GM10248 (cell line): ENCODE measurements around the gene RAD23B.

ENCODE experiments used
- CTCF ChIA-PET: fragments of 300-600 bp; sonication (Branson Sonifier 250); formaldehyde crosslinking; extraction: SDS; loops from one replicate; lab custom pipeline; 2021; ENCODE audit warnings: antibody characterized with exemption; lab: Yijun Ruan, JAX
- POLR2A ChIA-PET: fragments of 350-650 bp; sonication (Branson Sonifier 250); formaldehyde crosslinking; extraction: SDS; loops from one replicate; lab custom pipeline; 2020; ENCODE audit warnings: antibody characterized with exemption; lab: Yijun Ruan, JAX
- DNase-seq: peaks from one replicate; pipeline ENCODE4 v3.0.0; 2012; ENCODE audit errors: extremely low spot score
- CTCF ChIP-seq: IDR thresholded peaks from 2 replicates; pipeline ENCODE4 v1.5.1; 2012; ENCODE audit warnings: mild to moderate bottlenecking, low read depth; ENCODE audit errors: extremely low read depth, missing control alignments, control extremely low read depth

The RAD23B gene

GRCh38 chr9:107282759-107283622 is at the start of gene RAD23B:
TSS of gene RAD23B (plus strand) at chr9:107283279. CDS start at chr9:107283630, 351 bp downstream.
- CTCF ChIA-PET: interaction anchor here (1.0 to 1.7 kb wide), 8 partner anchors 9 to 58 kb away, joined by 3 to 11 read pairs (median 4); no protein-coding TSS in a partner anchor
- POLR2A ChIA-PET: interaction anchor here (0.8 to 1.2 kb wide), 2 partner anchors 22 to 530 kb away, joined by 3 read pairs; no protein-coding TSS in a partner anchor
- no peak for TF ChIP-seq CTCF
- peak; percentile 97 for DNase-seq

- DNase-seq: no peak
- ChIA-PET POLR2A (no interaction called here), CTCF (interaction anchor here (0.7 to 2.9 kb wide), 5 partner anchors 9 to 106 kb away, joined by 3 to 15 read pairs (median 3); no protein-coding TSS in a partner anchor)
- no peak for TF ChIP-seq CTCF
Measured at GRCh38 chr9:107235765-107236442, 47.2 kb upstream of the RAD23B start.

GRCh38 chr9:107237873-107238272 is 45.2 kb upstream of the RAD23B start:
- no peak for DNase-seq
- CTCF ChIA-PET: interaction anchor here (1.4 kb wide), 1 partner anchor 104 kb away, joined by 6 read pairs; no protein-coding TSS in a partner anchor
- POLR2A ChIA-PET: no interaction called here
- no peak for TF ChIP-seq CTCF

- no peak for DNase-seq
- CTCF ChIA-PET: interaction anchor here (0.8 to 3.2 kb wide), 11 partner anchors 10 to 105 kb away, joined by 3 to 31 read pairs (median 3); no protein-coding TSS in a partner anchor
- POLR2A ChIA-PET: no interaction called here
- peak; percentile 47 for TF ChIP-seq CTCF
Measured at GRCh38 chr9:107239474-107239873, 43.6 kb upstream of the RAD23B start.

- DNase-seq: no peak
- ChIA-PET POLR2A (no interaction called here), CTCF (interaction anchor here (0.8 to 3.2 kb wide), 11 partner anchors 9 to 181 kb away, joined by 3 to 31 read pairs (median 3); no protein-coding TSS in a partner anchor)
- no peak for TF ChIP-seq CTCF
Measured at GRCh38 chr9:107240260-107240659, 42.8 kb upstream of the RAD23B start.
